HG03575 (cell line): ENCODE results near the gene SCGB1C1.
"Not testable (repeated sequence)": the region's sequence is repeated elsewhere in the genome, so short reads cannot be mapped to it uniquely, and the experiment has no call there.

Experiments
- ATAC-seq: cut with Tn5 transposase; IDR thresholded peaks from one replicate; pipeline ENCODE4 v1.9.1; 2021; ENCODE audit not compliant: unreplicated experiment, insufficient number of reproducible peaks, low FRiP score; ENCODE audit errors: extremely low read depth

SCGB1C1 gene

DNA sequence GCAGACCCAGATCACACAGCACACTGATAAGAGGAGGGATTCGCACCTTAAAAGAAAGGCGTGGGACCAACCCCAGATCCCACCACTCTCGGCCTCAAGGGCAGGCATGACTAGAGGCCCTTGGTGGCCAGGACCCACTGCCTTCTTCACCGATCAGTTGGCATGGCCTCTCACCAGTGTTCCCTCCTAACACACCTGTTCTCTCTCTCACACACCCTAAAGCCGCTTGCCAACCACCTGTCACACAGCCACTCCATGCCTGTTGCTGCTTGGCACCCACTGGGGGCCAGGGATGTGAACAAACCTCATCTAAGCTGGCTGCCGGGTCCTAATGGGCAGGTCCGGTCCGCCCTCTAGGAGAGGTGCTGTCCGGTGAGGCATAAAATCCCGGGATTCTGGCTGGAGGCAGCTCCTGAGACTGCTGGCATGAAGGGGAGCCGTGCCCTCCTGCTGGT is at the start of gene SCGB1C1:
TSS of gene SCGB1C1 (plus strand) at position 405 of the 455 bp plus-strand sequence. CDS start at position 427, 22 bp downstream.
- ATAC-seq, result not testable (repeated sequence)

DNA sequence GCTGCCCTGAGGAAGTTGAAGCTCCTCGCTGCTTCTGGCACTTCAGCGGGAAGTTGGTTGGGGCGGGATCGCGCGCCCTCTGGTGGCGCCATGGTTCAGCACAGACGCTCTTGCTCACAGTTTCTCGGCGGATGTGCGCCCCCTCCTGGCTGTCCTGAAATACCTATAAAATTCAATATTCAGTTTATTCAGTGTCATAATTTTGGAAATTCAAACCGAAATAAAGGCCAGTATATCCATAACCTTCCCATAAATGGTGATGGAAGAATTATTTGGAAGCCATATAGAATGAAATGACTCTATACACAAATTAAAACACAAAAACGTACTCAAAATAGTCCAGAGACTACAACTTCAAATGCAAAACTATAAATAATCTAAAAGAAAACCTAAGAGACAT is 12.6 kb upstream of the SCGB1C1 start:
- not testable (repeated sequence) for ATAC-seq

DNA sequence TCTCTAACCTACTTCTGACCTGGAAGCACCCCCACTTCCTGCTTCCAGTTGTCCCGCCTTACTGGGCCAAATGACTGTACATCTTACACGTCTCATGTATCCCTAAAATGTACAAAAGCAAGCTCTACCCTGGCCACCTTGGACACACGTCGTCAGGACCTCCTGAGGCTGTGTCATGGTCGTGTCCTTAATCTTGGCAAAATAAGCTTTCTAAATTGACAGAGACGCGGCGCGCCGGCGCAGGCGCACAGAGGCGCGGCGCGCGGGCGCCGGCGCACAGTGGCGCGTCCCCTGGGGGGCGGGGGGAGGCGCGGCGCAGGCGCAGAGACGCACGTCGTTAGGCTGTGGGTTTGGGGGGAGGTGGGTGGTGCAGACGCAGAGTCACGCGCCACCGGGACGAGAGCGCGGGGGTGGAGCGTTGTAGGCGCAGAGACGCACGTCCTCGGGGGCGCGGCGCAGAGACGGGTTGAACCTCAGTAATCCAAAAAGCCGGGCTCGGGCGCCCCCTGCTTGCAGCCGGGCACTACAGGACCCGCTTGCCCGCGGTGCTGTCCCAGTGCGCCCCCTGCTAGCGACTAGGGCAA is 3.6 kb upstream of the SCGB1C1 start:
- not testable (repeated sequence) for ATAC-seq

DNA sequence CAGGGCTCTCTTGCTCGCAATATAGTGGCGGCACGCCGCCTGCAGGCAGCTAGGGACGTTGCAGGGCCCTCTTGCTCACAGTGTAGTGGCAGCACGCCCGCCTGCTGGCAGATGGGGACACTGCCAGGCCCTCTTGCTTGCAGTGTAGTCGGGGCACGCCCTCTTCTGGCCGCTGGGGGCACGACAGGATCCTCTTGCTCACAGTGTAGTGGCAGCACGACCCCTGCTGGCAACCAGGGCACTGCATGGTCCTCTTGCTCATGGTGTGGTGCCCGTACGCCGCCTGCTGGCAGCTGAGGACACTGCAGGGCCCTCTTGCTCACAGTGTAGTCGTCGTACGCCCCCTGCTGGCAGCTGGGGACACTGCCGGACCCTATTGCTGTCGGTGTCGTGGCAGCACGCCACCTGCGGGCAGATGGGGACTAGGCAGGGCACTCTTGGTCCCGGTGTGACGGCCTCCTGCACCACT is 3.0 kb upstream of the SCGB1C1 start:
- not testable (repeated sequence) for ATAC-seq

DNA sequence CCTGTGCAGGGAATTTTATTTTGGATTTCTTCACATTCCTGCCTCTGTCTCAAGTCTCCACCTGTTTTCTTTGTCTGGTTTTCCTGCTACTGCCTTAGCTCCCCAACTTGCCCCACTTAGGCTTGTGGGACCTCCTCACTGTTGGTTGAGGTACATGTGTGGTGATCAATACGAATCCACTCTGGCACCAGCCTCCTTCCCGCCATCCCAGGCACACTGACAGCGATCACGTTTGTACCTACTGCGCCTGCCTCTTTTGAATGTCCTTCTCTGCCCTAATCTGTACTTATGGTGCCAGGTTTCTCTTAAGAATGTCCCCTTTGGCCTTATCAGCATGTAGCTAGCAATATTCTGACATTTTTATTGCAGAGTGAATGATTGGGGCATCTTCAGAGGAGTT is 2.3 kb upstream of the SCGB1C1 start:
- not testable (repeated sequence) for ATAC-seq

DNA sequence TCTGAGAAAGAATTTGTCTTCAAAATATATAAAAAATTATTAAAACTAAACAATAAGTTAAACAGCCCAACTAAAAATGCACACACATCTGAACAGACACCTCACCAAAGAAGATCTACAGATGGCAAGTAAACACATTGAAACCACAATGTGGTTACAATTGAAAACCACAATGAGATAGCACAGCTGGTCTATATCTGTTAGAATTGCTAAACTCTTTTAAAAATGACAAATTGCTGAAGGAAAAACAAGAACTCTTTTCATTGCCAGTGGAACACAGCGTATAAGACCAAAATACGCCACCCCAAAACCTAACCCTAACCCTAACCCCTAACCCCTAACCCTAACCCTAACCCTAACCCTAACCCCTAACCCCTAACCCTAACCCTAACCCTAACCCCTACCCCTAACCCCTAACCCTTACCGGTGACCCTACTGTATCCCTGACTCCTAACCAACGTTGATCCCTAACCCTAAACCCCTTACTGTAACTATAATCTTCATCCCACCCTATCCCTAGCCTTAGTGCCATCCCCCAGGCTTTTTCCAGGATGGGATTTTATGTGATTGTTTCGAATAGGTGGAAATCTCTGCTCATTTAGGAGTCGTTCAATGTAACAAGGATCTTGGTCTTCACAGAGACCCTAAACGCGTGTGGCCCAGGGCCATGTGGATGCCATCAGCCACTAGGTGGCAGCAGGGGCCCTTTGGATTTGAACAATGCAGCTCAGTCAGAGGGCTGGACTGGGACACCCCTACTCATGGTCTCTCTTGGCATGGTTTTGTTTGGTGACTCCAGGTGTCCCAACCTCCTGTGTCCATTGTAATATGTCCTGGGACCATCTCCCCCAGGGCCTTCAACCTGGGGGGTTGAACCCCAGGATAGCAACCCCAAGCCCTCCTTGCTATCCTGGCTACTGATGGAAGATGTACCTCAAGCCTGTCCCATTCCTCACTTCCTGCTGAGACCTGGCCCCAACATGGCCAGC is 1.1 kb upstream of the SCGB1C1 start:
- ATAC-seq, result not testable (repeated sequence)

DNA sequence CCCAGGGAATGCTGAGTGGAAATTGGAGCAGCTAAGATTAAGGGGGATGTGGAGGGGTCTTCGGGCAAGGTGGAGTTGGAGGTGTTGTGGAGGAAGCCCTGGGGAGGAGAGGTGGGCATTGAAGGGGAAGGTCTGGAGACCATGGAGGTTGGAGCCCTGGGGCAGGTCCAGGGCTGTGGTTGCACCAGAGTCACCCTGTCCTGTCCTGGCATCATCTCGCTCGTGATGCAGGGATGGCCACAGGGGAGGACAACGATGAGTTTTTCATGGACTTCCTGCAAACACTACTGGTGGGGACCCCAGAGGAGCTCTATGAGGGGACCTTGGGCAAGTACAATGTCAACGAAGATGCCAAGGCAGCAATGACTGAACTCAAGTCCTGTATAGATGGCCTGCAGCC is 603 bp downstream of the SCGB1C1 start:
- ATAC-seq, result not testable (repeated sequence)

DNA sequence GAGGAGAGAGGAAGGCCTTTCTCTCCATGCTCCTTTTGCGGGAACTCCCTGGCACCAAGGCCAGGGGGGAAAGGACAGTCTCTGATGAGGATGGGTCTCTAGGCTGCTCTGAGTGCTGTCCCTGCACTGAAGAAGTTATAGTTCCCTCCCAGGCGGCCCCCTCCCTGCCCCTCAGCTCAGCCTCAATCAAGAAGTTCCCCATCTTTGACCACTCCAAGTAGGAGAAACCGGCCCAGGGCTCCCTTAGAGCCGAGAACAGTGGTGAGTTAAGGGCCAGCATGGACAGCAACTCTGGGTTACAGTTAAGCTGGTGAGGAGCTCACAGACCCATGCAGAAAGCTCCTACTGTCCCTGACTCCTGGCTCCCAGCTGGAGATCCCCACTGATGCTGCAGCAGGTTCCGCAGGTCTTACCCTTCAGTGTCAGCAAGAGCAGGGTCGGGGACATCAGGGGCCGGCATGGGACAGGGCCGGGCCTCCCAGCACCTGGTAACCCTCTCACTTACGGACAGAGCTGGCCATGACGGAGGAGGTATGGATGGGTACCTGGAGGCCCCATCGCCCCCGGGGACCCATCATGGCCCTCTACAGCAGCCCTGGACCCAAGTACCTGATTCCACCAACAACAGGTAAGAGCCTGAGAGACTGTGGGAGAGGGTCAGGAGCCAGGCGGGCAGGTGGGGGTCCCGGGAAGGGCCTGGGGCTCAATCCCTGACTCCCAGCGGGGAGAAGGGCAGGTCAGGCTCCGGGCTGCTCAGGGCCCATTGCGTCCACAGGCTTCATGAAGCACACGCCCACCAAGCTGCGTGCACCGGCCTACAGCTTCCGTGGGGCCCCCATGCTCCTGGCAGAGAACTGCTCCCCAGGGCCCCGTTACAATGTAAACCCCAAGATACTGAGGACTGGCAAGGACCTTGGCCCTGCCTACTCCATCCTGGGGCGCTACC is 4.2 kb downstream of the SCGB1C1 start:
- no peak for ATAC-seq

DNA sequence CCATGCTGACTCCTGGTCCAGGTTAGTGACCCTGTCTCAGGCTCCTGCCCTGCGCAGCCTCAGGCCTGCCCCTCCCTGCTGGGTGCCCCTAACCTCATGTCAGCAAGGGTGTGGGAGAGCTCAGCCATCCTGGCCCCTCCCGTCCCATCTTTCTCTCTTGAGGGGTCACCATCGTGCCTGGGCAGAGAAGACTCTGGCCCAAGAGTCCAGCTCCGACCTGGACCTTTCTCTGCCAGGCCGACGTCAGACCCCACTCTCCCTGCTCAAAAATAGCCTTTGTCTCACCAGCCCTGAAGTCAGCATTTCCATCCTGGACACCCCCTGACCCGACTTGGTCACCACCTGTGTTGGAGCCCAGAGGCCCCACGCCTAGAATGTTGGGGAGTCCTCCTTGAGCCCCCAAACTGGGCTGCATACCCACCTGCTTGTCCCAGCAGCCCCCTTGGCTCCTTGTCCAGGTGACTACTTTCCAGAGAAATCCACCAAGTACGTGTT is 4.9 kb downstream of the SCGB1C1 start:
- ATAC-seq, result no peak

DNA sequence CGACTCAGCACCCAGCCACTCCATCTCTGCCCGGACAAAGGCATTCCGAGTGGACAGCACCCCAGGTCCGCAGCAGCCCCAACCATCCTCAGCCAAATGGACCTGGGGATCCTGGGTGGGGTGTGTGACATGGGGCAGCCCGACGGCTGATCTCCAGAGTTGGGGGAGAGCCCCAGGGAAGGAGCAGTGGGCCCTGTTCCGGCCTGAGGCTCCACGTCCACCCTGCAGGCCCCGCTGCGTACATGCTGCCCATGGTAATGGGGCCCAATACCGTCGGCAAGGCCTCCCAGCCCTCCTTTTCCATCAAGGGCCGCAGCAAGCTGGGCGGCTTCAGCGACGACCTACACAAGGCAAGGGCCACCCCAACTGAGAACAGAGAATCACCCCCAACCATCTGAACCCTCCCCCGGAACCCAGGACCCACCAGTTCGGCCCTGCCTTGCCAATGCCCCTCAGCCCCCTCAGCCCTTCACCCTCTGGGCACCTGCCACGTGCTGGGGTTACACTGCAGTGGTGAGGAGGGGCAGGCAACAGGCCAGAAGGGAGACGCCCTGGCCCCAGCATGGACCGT is 5.4 kb downstream of the SCGB1C1 start:
- no peak for ATAC-seq

DNA sequence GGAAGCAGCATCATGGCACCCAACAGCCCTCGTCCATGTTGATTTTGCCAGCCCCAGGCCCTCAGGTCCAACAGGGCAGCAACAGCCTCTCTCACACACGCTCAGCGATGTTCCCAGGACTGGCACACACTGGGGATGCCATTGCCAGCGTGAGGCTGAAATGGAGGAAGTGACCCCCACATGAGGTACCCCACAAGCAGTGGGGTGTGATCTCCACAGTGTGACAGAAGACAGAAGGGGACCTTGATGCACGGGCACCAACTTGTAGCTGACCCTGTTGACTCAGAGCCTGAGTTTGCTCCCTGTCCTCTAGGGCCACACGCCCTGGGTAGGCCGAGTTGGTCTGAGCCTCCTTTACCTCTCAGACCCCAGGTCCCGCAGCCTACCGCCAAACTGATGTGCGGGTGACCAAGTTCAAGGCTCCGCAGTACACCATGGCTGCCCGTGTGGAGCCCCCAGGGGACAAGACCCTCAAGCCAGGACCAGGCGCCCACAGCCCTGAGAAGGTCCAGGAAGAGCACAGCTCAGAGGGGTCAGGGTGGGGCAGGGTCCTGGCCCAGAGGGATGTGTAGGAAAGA is 6.2 kb downstream of the SCGB1C1 start:
- ATAC-seq, result no peak

DNA sequence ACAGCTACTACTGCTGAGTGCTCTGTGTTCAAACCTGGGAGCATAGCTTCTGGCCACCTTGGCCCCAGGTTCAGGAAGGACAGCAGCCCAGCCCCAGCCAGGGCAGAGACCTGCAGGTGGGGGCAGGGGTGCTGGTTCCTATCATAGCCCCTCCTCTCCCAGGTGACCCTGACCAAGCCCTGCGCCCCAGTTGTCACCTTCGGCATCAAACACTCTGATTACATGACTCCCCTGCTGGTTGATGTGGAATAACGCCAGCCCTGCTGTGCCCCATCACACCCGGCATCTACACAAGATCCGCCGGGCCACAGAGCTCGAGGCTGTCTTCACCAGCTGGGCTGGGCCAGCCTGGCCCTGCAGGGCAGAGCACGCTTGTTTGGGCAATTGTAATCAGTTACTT is 6.9 kb downstream of the SCGB1C1 start:
- ATAC-seq, result no peak

DNA sequence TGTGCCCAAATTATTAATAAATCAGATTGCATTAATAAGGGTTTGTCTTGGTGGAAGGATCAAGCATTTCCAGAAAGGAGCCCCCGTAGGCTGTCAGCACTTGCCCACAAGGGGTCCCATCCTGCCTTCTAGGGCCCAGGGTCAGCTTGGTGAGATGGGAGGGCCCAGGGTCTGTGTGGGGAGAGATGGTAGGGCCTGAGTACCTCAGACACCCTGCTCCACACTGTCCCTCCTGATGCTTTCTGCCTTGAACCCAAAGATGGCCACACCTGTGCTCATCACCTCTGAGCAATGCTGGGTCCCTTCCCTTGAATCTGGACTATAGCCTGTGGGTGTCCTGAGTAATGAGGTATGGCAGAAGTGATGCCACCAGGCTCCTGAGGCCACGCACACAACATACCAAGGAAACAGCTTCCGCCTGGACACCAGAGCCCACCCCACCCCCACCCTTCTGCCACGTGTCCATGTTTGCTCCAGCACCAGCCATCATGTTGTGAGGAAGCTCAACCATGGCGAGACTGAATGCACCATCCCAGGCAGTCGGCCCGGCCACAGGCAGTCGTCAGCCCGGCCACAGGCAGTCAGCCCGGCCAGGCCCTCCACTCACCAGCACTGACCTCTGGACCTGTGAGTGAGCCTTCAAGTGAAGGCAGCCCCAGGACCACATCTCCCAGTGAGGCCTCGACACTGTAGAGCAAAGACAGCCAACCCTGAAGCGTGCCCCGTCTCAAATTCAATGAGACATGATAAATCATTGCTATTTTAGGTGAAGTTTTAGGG is 7.5 kb downstream of the SCGB1C1 start:
- ATAC-seq, result no peak

DNA sequence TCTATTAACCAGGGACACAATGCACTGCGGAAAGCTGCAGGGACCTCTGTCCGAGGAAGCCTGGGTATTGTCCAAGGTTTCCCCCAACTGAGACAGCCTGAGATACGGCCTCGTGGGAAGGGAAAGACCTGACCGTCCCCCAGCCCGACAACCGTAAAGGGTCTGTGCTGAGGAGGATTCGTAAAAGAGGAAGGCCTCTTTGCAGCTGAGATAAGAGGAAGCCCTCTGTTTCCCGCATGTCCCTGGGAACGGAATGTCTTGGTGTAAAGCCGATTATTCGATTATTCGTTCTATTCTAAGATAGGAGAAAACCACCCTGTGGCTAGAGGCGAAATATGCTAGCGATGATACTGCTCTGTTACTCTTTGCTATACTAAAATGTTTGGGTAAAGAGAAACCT is 9.1 kb downstream of the SCGB1C1 start:
- no peak for ATAC-seq

DNA sequence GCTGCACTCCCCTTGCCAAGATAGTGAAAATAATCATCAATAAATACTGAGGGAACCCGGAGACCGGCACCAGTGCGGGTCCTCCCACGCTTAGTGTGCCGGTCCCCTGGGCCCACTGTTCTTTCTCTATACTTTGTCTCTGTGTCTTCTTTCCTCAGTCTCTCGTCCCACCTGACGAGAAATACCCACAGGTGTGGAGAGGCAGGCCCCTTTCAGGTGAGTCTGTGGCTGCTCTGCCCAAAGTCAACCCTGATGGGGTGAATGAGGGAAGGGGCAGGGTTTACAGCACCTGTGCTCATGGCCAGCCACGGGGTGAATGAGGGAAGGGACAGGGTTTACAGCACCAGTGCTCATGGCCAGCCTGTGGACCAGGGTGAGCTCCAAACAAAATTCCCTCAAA is 9.6 kb downstream of the SCGB1C1 start:
- no peak for ATAC-seq

DNA sequence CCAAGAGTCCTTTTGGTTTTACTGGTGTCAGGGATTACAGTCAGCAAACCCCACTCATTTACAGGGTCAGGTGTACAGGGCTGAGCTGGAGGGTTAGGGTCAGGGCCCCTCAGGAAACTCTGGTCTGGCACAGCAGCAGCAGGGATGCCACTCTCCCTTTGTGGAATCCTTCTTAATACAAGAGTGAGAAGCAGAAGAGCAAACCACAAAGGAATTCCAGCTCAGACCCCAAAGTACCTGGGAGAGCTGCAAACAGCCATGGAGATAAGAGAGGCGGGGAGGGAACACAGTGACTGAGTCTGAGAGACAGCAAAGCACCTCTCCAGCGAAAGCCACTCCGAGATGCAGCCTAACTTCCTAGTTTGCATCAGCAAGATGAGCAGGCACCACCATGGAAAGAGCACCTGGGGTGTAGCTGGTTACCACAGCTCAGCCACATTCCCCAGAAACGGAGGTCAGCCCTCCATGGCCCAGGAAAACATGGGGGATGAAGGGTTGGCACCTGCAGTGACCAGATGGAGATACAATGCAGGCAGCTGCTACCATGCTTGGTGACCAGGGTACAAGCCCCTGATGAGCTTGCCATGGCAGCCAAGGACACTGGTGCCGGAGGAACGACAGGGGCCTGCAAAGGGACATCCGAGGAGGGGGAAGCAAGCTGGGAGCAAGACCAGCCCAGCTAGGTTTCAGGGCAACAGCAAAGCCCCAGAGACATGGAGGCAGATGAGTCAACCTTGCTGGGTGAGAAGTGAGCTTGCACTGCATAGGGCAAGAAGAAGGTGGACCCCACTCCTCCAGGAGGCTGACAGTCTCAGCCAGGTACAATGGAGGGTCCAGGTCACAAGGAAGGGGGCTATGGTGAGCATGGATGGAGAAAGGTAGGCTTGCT is 10.4 kb downstream of the SCGB1C1 start:
- no peak for ATAC-seq
